ENCODE measurements around the gene LRRD1.
A peak's percentile ranks its signal among the peaks of the same experiment; 100 is the strongest.
"Not testable (repeated sequence)": the region's sequence is repeated elsewhere in the genome, so short reads cannot be mapped to it uniquely, and the experiment has no call there.

Gene LRRD1

GRCh38 chr7:92178928-92179924 is at the start of gene LRRD1:
Gene LRRD1, minus strand, starts transcription at chr7:92179142. Its CDS starts 13,940 bp downstream, at chr7:92165202.
- DNase-seq (ENCODE audit: low spot score): peak; percentile 90

DNA sequence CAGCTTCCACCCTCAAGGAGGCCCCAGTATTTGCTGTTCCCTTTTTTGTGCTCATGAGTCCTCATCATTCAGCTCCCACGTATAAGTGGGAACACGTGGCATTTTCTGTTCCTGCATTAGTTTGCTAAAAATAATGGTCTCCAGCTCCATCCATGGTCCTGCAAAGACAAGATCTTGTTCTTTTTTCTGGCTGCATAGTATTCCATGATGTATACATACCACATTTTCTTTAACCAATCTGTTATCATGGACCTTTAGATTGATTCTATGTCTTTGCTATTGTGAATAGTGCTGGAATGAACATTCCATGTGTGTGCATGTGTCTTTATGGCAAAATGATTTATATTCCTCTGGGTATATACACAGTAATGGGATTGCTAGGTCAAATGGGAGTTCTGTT is 49.8 kb upstream of the LRRD1 start:
- DNase-seq (ENCODE audit: low spot score): no peak

DNA sequence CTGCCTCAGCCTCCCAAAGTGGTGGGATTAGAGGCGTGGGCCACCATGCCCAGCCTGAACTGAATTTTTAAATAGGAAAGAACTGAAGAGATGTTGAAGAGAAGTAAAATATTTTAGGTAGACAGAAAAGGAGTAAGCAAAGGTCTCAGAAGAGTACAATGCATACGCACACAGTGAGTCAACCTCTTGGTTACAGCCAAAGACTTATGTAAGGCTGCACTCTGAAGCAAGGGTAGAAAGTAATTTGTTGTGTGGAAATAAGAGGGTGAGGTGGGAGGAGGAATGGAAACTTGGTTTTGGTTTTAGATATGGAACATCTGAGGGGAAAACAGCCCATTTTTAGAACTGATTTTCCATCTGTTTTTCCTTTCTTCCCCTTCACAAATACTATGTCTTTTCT is 49.2 kb upstream of the LRRD1 start:
- no peak for DNase-seq (ENCODE audit: low spot score)

DNA sequence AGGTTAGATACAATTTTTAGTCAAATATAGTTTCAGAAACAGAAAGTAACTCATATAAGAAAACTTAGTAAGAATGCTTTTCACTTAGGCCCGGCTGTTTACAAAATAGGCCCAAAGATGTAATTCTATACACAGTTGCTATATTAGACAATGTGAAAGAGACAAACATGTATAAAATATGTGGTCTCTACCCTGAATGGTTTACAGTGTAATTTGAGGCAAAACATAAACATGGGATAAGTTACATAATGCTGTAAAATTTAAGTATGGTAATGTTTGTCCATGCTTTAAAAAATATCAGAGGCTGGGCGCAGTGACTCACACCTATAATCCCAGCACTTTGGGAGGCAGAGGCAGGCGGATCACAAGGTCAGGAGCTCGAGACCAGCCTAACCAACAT is 48.0 kb upstream of the LRRD1 start:
- no peak for DNase-seq (ENCODE audit: low spot score)

DNA sequence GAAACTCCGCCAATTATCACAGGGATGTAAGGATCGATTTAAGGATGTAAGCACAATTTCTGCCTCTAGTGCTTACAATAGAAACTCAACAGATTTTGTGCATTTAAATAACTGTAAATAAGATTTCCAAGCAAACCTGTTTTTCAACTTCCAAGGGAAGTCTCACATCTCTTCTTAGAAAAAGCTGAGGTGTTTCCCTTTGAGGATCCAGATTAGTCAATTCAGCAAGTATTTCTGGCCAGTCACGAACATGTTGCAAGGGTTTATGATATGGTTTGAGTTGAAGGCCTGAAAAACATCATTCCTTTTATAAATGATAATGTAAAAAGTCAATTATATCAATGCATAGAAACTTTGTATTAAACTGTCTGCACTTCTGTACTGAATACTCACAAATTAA is 42.8 kb upstream of the LRRD1 start:
- no peak for DNase-seq (ENCODE audit: low spot score)

DNA sequence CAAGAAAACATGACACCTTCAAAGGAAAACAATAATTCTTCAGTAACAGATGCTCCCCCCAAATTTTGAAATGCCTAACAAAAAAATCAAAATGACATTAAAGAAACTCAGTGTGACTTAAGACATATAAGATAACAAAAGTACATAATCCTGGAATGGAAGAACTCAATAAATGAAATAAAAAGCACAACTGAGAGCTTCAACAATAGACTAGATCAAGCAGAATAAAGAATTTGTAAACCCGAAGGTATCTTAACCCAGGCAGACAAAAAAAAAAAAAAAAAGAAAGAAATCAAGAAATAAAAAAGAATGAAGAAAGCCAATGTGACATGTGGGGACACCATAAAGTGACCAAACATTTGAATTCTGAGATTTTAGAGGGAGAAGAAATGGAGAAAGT is 27.7 kb upstream of the LRRD1 start:
- no peak for DNase-seq (ENCODE audit: low spot score)

- no peak for DNase-seq (ENCODE audit: low spot score)
These were observed 27.0 kb upstream of the LRRD1 start for GRCh38 chr7:92205987-92206386.

- DNase-seq (ENCODE audit: low spot score): no peak
These were observed 21.8 kb upstream of the LRRD1 start for GRCh38 chr7:92200791-92201190.

DNA sequence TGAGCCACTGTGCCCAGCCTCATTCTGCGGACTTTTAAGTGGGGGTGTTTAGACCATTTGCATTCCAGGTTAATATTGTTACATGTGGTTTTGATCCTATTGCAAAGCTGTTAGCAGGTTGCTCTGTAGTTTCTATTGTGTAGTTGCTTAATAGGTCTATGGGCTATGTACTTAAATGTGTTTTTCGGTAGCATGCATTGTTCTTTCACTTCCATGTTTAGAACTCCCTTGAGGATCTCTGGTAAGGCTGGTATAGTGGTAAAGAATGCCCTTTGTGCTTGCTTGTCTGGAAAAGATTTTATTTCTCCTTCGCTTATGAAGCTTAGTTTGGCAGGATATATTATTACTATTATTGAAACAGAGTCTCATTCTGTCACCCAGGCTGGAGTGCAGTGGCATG is 13.4 kb upstream of the LRRD1 start:
- no peak for DNase-seq (ENCODE audit: low spot score)

- DNase-seq (ENCODE audit: low spot score): not testable (repeated sequence)
These were observed 10.3 kb upstream of the LRRD1 start for GRCh38 chr7:92189246-92189645.

- not testable (repeated sequence) for DNase-seq (ENCODE audit: low spot score)
These were observed 5.4 kb upstream of the LRRD1 start for GRCh38 chr7:92184294-92184693.

- DNase-seq (ENCODE audit: low spot score): peak; percentile 15
These were observed 1.6 kb downstream of the LRRD1 start for GRCh38 chr7:92177362-92177761.

GRCh38 chr7:92169529-92169928 is 9.4 kb downstream of the LRRD1 start:
- DNase-seq (ENCODE audit: low spot score): not testable (repeated sequence)

GRCh38 chr7:92161271-92161670 is 17.7 kb downstream of the LRRD1 start:
- no peak for DNase-seq (ENCODE audit: low spot score)

- peak; percentile 79 for DNase-seq (ENCODE audit: low spot score)
These were observed 20.0 kb downstream of the LRRD1 start for GRCh38 chr7:92158660-92159575.

DNA sequence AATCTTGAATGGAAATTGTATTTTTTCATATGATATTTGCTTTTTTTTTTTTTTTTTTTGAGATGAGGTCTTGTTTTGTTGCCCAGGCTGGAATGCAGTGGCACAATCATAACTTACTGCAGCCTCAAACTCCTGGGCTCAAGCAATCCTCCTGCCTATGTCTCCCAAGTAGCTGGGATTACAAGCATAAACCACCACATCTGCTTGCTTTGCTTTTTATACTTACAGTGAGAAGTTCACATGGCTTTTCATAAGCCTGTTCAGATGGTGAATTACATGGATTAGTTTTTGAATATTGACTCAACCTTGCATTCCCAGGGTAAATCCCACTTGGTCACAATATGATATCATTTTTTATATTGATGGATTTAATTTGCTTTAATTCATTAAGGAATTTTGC is 22.0 kb downstream of the LRRD1 start:
- no peak for DNase-seq (ENCODE audit: low spot score)

- no peak for DNase-seq (ENCODE audit: low spot score)
These were observed 23.7 kb downstream of the LRRD1 start for GRCh38 chr7:92155108-92155739.

- DNase-seq (ENCODE audit: low spot score): no peak
These were observed 28.4 kb downstream of the LRRD1 start for GRCh38 chr7:92150450-92151017.

GRCh38 chr7:92149736-92150239 is 29.2 kb downstream of the LRRD1 start:
- no peak for DNase-seq (ENCODE audit: low spot score)

DNA sequence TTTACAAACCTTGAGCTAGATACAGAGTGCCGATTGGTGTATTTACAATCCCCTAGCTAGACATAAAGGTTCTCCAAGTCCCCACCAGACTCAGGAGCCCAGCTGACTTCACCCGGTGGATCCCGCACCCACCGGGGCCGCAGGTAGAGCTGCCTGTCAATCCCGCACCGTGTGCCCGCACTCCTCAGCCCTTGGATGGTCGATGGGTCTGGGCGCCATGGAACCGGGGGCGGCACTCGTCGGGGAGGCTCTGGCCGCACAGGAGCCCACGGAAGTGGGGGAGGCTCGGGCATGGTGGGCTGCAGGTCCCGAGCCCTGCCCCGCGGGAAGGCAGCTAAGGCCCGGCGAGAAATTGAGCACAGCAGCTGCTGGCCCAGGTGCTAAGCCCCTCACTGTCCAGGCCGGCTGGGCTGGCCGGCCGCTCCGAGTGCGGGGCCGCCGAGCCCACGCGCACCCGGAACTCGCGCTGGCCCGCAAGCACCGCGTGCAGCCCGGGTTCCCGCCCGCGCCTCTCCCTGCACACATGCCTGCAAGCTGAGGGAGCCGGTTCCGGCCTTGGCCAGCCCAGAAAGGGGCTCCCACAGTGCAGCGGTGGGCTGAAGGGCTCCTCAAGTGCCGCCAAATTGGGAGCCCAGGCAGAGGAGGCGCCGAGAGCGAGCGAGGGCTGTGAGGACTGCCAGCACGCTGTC is 35.6 kb downstream of the LRRD1 start:
- not testable (repeated sequence) for DNase-seq (ENCODE audit: low spot score)

DNA sequence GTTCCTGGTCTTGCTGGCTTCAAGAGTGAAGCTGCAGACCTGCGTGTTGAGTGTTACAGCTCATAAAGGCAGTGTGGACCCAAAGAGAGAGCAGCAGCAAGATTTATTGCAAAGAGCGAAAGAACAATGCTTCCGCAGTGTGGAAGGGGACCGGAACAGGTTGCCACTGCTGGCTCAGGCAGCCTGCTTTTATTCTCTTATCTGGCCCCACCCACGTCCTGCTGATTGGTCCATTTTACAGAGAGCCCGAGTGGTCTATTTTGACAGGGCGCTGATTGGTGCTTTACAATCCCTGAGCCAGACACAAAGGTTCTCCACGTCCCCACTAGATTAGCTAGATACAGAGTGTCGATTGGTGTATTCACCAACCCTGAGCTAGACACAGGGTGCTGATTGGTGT is 36.2 kb downstream of the LRRD1 start:
- DNase-seq (ENCODE audit: low spot score): not testable (repeated sequence)
